Gastrocnemius medialis (tissue), 4 donors: Measurements from ENCODE around the gene NRARP. TPM values are rescaled to one million over a fixed set of nuclear protein-coding genes. Genes with fewer than 3 reads are reported as not detected.
A peak's percentile ranks its signal among the peaks of the same experiment; 100 is the strongest.

ENCODE experiments used
- ATAC-seq, 2 donors: fragments of 150-250 bp; one replicate each; pipeline ENCODE4 v1.9.1; 2016
- DNase-seq, 2 donors: peaks; one replicate each; pipeline ENCODE4 v3.0.0-alpha.2; 2019
- H3K27ac ChIP-seq, 4 donors: fragments of 200-600 bp; sonication (generic); 1 replicate in 1 of 4; 2 replicates in 3 of 4; pipeline ENCODE4 v1.5.1; 2016 to 2018; ENCODE audit warnings: mild to moderate bottlenecking in 2 of 4, moderate library complexity in 1 of 4
- H3K27me3 ChIP-seq, 3 donors: fragments of 200-600 bp; sonication (generic) in 2 of 3; 1 replicate in 1 of 3; 2 replicates in 2 of 3; pipeline versions ENCODE4 v1.5.1 to v1.6.0; 2016 to 2019; ENCODE audit warnings: mild to moderate bottlenecking in 1 of 3, moderate library complexity in 1 of 3
- H3K36me3 ChIP-seq, 2 donors: fragments of 200-600 bp; sonication (generic) in 1 of 2; one replicate each; pipeline ENCODE4 v1.5.1; 2017 to 2018
- H3K4me1 ChIP-seq, 2 donors: fragments of 200-600 bp; sonication (generic) in 1 of 2; one replicate each; pipeline ENCODE4 v1.5.1; 2016 to 2017; ENCODE audit warnings: mild to moderate bottlenecking in 2 of 2
- H3K4me3 ChIP-seq, 4 donors: fragments of 200-600 bp; sonication (generic) in 3 of 4; 1 replicate in 1 of 4; 2 replicates in 3 of 4; pipeline ENCODE4 v1.5.1; 2016 to 2019; ENCODE audit warnings: mild to moderate bottlenecking in 2 of 4
- H3K9me3 ChIP-seq, 3 donors: fragments of 200-600 bp; sonication (generic) in 2 of 3; 1 replicate in 1 of 3; 2 replicates in 2 of 3; pipeline ENCODE4 v1.5.1; 2016 to 2019
- POLR2A ChIP-seq, 2 donors: fragments of 450-650 bp; IDR thresholded peaks; one replicate each; pipeline ENCODE4 v1.6.1; 2017; ENCODE audit warnings: antibody characterized with exemption in 2 of 2, mild to moderate bottlenecking in 2 of 2, moderate library complexity in 2 of 2
- in situ Hi-C, 4 donors: fragments of 200-750 bp; cut with MboI; loops; one replicate each; pipeline versions ENCODE4 v1.15.0 to v1.8.0; 2017; ENCODE audit warnings: low sequenced_read_pairs in 4 of 4
- intact Hi-C: fragments of 100-400 bp; cut with DNase I; formaldehyde crosslinking; loops from one replicate; pipeline ENCODE4 v1.15.1; 2023; ENCODE audit warnings: low total_unique reads
- total RNA-seq, 4 donors: library from RNA; depleted of rRNA; stranded (reverse); fragments of >200 nt; gene quantifications; one replicate each; pipeline versions ENCODE4 v1.1.0 to v1.2.3, GENCODE V29; 2016
- TF ChIP-seq, protein P1 (sequence below), 5 experiments: fragments of 450-650 bp in 3 of 5; fragments of 200-600 bp in 2 of 5; sonication (generic) in 2 of 5; IDR thresholded peaks in 4 of 5; conservative IDR thresholded peaks in 1 of 5; 1 replicate in 4 of 5; 2 replicates in 1 of 5; pipeline ENCODE4 v1.5.1; 2016 to 2019; ENCODE audit warnings: antibody characterized with exemption in 5 of 5, mild to moderate bottlenecking in 3 of 5, moderate library complexity in 3 of 5

Gene NRARP
- total RNA-seq, 4 donors from 2014 or later = 1.9 to 5.4 (median 3.4) TPM

DNA sequence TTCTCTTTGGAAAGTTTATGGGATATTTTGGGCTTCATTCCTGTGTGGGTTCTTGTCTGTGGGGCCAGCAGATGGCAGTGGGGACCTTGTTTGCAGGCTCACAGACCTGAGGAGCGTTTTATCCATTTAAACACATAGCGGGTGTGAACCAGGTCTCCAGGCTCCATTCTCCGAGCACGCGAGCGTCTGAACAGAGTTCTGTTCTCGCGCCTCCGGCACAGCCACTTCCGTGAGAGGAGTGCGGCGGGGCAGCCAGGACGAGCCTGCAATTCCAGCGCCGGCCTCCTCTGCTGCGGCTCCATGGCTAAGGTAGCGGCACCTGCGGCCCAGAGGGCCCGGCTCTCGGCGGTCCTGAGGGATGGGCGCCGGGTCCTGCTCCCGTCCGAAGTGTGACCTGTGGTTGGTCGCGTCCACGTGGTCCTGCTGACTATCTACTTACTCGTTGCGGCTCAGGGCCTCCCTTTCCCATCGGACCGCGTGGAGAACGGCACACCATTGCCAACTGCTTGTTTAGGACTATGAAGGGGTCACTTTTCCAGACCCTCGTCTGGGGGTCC, 7.3 kb downstream of the NRARP start:
- Histone ChIP-seq H3K36me3 (no peaks in the 10 kb centered on the region), H3K27ac (no peak overlapping the region), H3K9me3 (no peaks in the 10 kb centered on the region), H3K4me3 (peak overlapping the region in 2 of 4 donors; percentile 22 to 41), H3K4me1 (peaks cover 0 to 5% of the 10 kb centered on the region in 2 donors), H3K27me3 (peaks cover 57 to 64% (median 63%) of the 10 kb centered on the region in 3 donors)
- peak in 1 of 2 donors; percentile 12 for ATAC-seq
- intact Hi-C loops = loop anchor here (2.0 kb wide), 1 partner anchor 112 kb away; no protein-coding TSS in a partner anchor
- in situ Hi-C loops = loop anchor here (10.0 to 25.0 kb wide), 2 partner anchors 110 to 118 kb away; partner anchors contain the start of genes EXD3 (in 3 of the 4) and NOXA1 (in 3 of the 4)
- DNase-seq = no peak
- TF ChIP-seq POLR2A (IDR thresholded peaks at IDR 0.05) = no peak
- TF ChIP-seq, protein P1, sequence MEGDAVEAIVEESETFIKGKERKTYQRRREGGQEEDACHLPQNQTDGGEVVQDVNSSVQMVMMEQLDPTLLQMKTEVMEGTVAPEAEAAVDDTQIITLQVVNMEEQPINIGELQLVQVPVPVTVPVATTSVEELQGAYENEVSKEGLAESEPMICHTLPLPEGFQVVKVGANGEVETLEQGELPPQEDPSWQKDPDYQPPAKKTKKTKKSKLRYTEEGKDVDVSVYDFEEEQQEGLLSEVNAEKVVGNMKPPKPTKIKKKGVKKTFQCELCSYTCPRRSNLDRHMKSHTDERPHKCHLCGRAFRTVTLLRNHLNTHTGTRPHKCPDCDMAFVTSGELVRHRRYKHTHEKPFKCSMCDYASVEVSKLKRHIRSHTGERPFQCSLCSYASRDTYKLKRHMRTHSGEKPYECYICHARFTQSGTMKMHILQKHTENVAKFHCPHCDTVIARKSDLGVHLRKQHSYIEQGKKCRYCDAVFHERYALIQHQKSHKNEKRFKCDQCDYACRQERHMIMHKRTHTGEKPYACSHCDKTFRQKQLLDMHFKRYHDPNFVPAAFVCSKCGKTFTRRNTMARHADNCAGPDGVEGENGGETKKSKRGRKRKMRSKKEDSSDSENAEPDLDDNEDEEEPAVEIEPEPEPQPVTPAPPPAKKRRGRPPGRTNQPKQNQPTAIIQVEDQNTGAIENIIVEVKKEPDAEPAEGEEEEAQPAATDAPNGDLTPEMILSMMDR (IDR thresholded peaks at IDR 0.05 in 4 of 5, conservative IDR thresholded peaks at IDR 0.05 in 1 of 5) = no peak

DNA sequence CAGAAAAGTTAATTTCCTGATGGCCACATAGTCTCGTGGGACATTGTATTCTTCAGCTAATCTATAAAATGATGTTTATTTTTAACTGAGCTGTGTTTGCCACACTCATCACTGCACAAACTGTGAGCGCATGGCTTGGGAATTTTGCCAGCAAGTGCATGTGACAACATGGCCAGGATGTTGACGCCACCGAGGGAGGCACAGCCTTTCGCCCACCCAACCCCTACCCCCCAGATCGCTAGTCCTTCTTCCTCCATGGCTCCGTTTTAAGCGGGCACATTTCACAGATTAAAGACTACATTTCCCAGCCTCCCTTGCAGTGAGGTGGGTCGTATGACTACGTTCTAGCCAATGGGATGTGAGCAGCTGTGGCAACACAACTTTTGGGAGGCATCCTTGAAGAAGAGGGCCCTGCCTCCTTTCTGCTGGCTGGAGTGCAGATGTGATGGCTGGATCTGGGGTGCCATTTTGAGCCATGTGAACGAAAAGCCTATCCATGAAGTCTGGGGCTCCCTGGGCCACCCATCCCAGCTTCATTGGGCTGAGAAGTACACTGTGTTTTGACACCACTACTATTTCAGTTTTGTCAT, 7.9 kb downstream of the NRARP start:
- intact Hi-C loops = loop anchor here (2.0 kb wide), 1 partner anchor 113 kb away; no protein-coding TSS in a partner anchor
- Histone ChIP-seq H3K4me3 (no peak overlapping the region), H3K9me3 (no peaks in the 10 kb centered on the region), H3K27ac (no peak overlapping the region), H3K4me1 (peaks cover 0 to 5% of the 10 kb centered on the region in 2 donors), H3K27me3 (peaks cover 54 to 59% (median 58%) of the 10 kb centered on the region in 3 donors), H3K36me3 (no peaks in the 10 kb centered on the region)
- ATAC-seq = peak in 1 of 2 donors; percentile 7
- DNase-seq = no peak
- in situ Hi-C loops = loop anchor here (10.0 to 25.0 kb wide), 2 partner anchors 111 to 118 kb away; partner anchors contain the start of genes EXD3 (in 3 of the 4) and NOXA1 (in 3 of the 4)
- TF ChIP-seq POLR2A (IDR thresholded peaks at IDR 0.05) = no peak
- TF ChIP-seq, protein P1 (IDR thresholded peaks at IDR 0.05 in 4 of 5, conservative IDR thresholded peaks at IDR 0.05 in 1 of 5) = no peak

DNA sequence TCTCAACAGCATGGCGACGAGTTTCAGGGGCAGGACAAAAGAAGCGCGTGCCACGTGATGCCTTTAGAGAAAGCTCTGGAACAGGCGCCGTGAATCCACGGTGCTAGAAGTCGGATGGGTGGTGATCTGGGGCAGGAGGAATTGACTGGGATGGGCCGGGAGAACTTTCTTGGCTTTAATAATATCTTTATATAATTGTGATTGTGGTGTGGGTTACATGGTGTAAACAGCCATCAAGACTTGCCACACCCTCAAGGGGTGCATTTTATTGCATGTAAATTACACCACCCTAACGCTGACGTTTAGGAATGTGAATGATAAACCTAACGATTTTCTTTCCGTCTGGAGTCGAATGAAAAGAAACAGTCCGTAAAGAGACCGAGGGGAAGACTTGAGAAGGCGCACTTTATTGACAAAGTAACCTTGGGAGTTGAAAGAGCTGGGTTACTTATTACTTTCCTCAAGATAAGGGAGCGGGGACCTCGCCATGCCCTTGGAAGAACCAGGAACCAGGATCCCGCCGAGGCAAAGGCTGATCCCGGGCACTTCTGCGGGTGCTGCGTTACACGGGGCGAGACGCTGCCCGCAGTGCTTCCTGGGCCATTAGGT, 8.5 kb downstream of the NRARP start:
- TF ChIP-seq, protein P1 (IDR thresholded peaks at IDR 0.05 in 4 of 5, conservative IDR thresholded peaks at IDR 0.05 in 1 of 5) = no peak
- no peaks in the 10 kb centered on the region for H3K9me3 ChIP-seq
- H3K4me3 ChIP-seq = no peak overlapping the region
- peaks cover 0 to 5% of the 10 kb centered on the region in 2 donors for H3K4me1 ChIP-seq
- intact Hi-C loops (loop anchor here (2.0 kb wide), 1 partner anchor 113 kb away; no protein-coding TSS in a partner anchor), in situ Hi-C loops (loop anchor here (10.0 to 25.0 kb wide), 2 partner anchors 111 to 119 kb away; partner anchors contain the start of genes EXD3 (in 3 of the 4) and NOXA1 (in 3 of the 4))
- ATAC-seq (no peak), DNase-seq (no peak)
- H3K27me3 ChIP-seq = peaks cover 48 to 53% (median 53%) of the 10 kb centered on the region in 3 donors
- no peaks in the 10 kb centered on the region for H3K36me3 ChIP-seq
- no peak overlapping the region for H3K27ac ChIP-seq

DNA sequence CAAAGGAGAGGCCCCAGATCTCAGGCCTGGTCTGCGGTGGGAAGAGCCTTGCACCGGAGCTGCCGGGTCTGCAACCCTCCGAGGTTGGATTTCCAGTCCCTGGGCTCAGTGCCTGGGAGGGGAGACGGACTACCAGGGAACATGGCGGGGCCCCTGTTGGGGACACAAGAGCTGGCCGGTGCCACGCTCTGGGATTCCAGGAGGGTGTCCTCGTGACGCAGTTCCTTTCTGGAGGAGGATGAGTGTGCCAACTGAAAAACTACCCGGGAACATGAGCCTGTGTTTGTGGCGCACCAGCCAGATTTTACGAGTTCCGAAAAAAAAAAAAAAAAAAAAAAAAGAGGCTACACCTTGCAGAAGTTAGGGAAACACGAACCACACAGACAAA, 9.0 kb downstream of the NRARP start:
- Histone ChIP-seq H3K27me3 (peaks cover 43 to 48% (median 48%) of the 10 kb centered on the region in 3 donors), H3K4me1 (peaks cover 0 to 5% of the 10 kb centered on the region in 2 donors), H3K4me3 (no peak overlapping the region), H3K27ac (no peak overlapping the region), H3K36me3 (no peaks in the 10 kb centered on the region), H3K9me3 (no peaks in the 10 kb centered on the region)
- DNase-seq (no peak), ATAC-seq (no peak)
- no peak for TF ChIP-seq POLR2A (IDR thresholded peaks at IDR 0.05)
- TF ChIP-seq, protein P1 (IDR thresholded peaks at IDR 0.05 in 4 of 5, conservative IDR thresholded peaks at IDR 0.05 in 1 of 5) = no peak
- in situ Hi-C loops = loop anchor here (10.0 to 25.0 kb wide), 2 partner anchors 112 to 119 kb away; partner anchors contain the start of genes EXD3 (in 3 of the 4) and NOXA1 (in 3 of the 4)
- intact Hi-C loops = no loop called here
